K562 (cell line): ENCODE data around the gene PXDC1.

Experiments used
- ADNP ChIP-seq: fragments of 200-800 bp; sonication (Bioruptor generic); IDR thresholded peaks from 2 replicates; pipeline ENCODE4 v1.6.1; 2016; ENCODE audit warnings: missing genetic modification characterization, missing compliant biosample characterization
- ATF7 ChIP-seq: fragments of 450-650 bp; IDR thresholded peaks from 2 replicates; pipeline ENCODE4 v1.7.1; 2014; ENCODE audit warnings: mild to moderate bottlenecking, moderate library complexity
- CEBPB ChIP-seq: fragments of 450-650 bp; IDR thresholded peaks from 2 replicates; pipeline ENCODE4 v1.6.1; 2016; ENCODE audit warnings: missing genetic modification characterization, missing compliant biosample characterization
- CTCF ChIP-seq, 3 experiments: IDR thresholded peaks in 2 of 3; conservative IDR thresholded peaks in 1 of 3; 2 replicates each; pipeline ENCODE4 v1.5.1; 2011 to 2012; ENCODE audit warnings: low read length in 3 of 3, mild to moderate bottlenecking in 3 of 3, control low read depth in 2 of 3, improper control_type of control experiment in 1 of 3, inconsistent platforms in 1 of 3, low read depth in 1 of 3, mixed read lengths in 1 of 3, moderate library complexity in 1 of 3; ENCODE audit not compliant: insufficient read depth in 2 of 3
- NBN ChIP-seq: fragments of 450-650 bp; IDR thresholded peaks from 2 replicates; pipeline ENCODE4 v1.6.1; 2016; ENCODE audit warnings: low read depth, mild to moderate bottlenecking
- PCBP2 ChIP-seq: fragments of 200-400 bp; formaldehyde crosslinking; IDR thresholded peaks from 2 replicates; pipeline ENCODE4 v1.6.1; 2018; ENCODE audit warnings: low read length, low read depth, mild to moderate bottlenecking, moderate library complexity; ENCODE audit not compliant: poor library complexity, severe bottlenecking
- SIN3A ChIP-seq, 2 experiments: fragments of 150-350 bp in 1 of 2; IDR thresholded peaks; 2 replicates each; pipeline ENCODE4 v1.6.1; 2011 to 2016; ENCODE audit warnings: borderline replicate concordance in 2 of 2, low read depth in 2 of 2, low read length in 2 of 2, mild to moderate bottlenecking in 2 of 2, moderate library complexity in 2 of 2; ENCODE audit not compliant: control insufficient read depth in 1 of 2
- ZNF124 ChIP-seq: sonication (generic); formaldehyde crosslinking; IDR thresholded peaks from 2 replicates; pipeline ENCODE4 v1.8.1; 2022; ENCODE audit warnings: missing genetic modification reagents
- ZNF165 ChIP-seq: fragments of 250-450 bp; sonication (Bioruptor Pico); IDR thresholded peaks from 2 replicates; pipeline ENCODE4 v1.4.0; 2020; ENCODE audit warnings: borderline replicate concordance
- ZNF551 ChIP-seq: fragments of 250-450 bp; sonication (Bioruptor Pico); IDR thresholded peaks from 2 replicates; pipeline ENCODE4 v1.5.0; 2021; ENCODE audit warnings: mild to moderate bottlenecking, moderate library complexity
- TF ChIP-seq, protein P1 (sequence below): sonication (generic); formaldehyde crosslinking; IDR thresholded peaks from 2 replicates; pipeline ENCODE4 v1.8.0; 2022; ENCODE audit warnings: mild to moderate bottlenecking, missing genetic modification reagents

GRCh38 chr6:3725145-3726047, 26.1 kb downstream of the PXDC1 start:
- TF ChIP-seq ZNF165 (CRISPR knock-in tag) (no peak), CTCF (IDR thresholded peaks at IDR 0.05 in 2 of 3, conservative IDR thresholded peaks at IDR 0.05 in 1 of 3; ENCODE audit: insufficient read depth in 2 of 3, low read depth in 1 of 3, low read length in 3 of 3) (no peak), SIN3A (IDR thresholded peaks at IDR 0.05; ENCODE audit: borderline replicate concordance in 2 of 2, control insufficient read depth in 1 of 2, low read depth in 2 of 2, low read length in 2 of 2) (no peak), ATF7 (no peak), ADNP (tag) (no peak), CEBPB (tag) (no peak), PCBP2 (no peak), ZNF124 (CRISPR knock-in tag) (no peak), ZNF551 (CRISPR knock-in tag) (no peak), NBN (no peak)
- TF ChIP-seq, protein P1, sequence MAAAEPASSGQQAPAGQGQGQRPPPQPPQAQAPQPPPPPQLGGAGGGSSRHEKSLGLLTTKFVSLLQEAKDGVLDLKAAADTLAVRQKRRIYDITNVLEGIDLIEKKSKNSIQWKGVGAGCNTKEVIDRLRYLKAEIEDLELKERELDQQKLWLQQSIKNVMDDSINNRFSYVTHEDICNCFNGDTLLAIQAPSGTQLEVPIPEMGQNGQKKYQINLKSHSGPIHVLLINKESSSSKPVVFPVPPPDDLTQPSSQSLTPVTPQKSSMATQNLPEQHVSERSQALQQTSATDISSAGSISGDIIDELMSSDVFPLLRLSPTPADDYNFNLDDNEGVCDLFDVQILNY (CRISPR knock-in tag): no peak
